GM12878 (cell line): ENCODE measurements around the gene NEO1. TPM values are rescaled to one million over a fixed set of nuclear protein-coding genes. Genes with fewer than 3 reads are reported as not detected.

Experiments
- ATAC-seq: fragments of 200-7000 bp; cut with Tn5 transposase; 3 replicates; pipeline ENCODE4 v1.9.1; 2020; ENCODE audit warnings: mild to moderate bottlenecking, moderate library complexity
- BruUV-seq: library from RNA; stranded (reverse); fragments of 400-500 nt; replicated peaks from 2 replicates; lab custom pipeline; 2021; lab: Mats Ljungman, UMichigan
- CTCF ChIA-PET: fragments of 300-600 bp; sonication (Branson Sonifier 250); formaldehyde crosslinking; extraction: SDS; loops from one replicate; lab custom pipeline; 2021; ENCODE audit warnings: inconsistent platforms; lab: Yijun Ruan, JAX
- POLR2A ChIA-PET: fragments of 350-600 bp; formaldehyde crosslinking; extraction: SDS; loops from one replicate; lab custom pipeline; 2021; ENCODE audit warnings: inconsistent platforms; lab: Charles Lee
- RAD21 ChIA-PET: fragments of 300-600 bp; sonication (Branson Sonifier 250); formaldehyde crosslinking; loops from one replicate; lab custom pipeline; 2023; ENCODE audit warnings: antibody characterized with exemption; ENCODE audit not compliant: unreplicated experiment; lab: Charles Lee
- SMC1A ChIA-PET: fragments of 300-600 bp; sonication (Branson Sonifier 250); formaldehyde crosslinking; loops from one replicate; lab custom pipeline; 2023; ENCODE audit not compliant: unreplicated experiment, uncharacterized antibody; lab: Charles Lee
- DNase-seq: peaks from one replicate; pipeline ENCODE4 v3.0.0-alpha.2; 2011; ENCODE audit warnings: low read depth, low spot score
- FAIRE-seq: peaks from 3 replicates; lab custom pipeline; 2011; peaks lifted over from hg19 to GRCh38; lab: Jason Lieb, UNC
- H2AFZ ChIP-seq: 2 replicates; pipeline ENCODE4 v1.6.0; 2011; ENCODE audit warnings: low read depth, low read length, control low read depth; ENCODE audit not compliant: control insufficient read depth
- H3K27ac ChIP-seq: 2 replicates; pipeline ENCODE4 v1.5.1; 2011; ENCODE audit warnings: control low read depth; ENCODE audit not compliant: control insufficient read depth, insufficient read depth
- H3K27me3 ChIP-seq, 2 experiments: replicated peaks in 1 of 2; 2 replicates each; pipeline versions ENCODE4 v1.6.0 to v1.6.1; 2011; ENCODE audit warnings: low read length in 1 of 2; ENCODE audit not compliant: control insufficient read depth in 2 of 2, insufficient read depth in 2 of 2
- H3K36me3 ChIP-seq, 2 experiments: 2 replicates each; pipeline ENCODE4 v1.5.1; 2011; ENCODE audit warnings: low read length in 1 of 2; ENCODE audit not compliant: control insufficient read depth in 2 of 2, insufficient read depth in 2 of 2
- H3K4me1 ChIP-seq: 2 replicates; pipeline ENCODE4 v1.6.1; 2011; ENCODE audit warnings: mild to moderate bottlenecking, low read length, moderate library complexity, mixed read lengths; ENCODE audit not compliant: control insufficient read depth, insufficient read depth
- H3K4me2 ChIP-seq: 2 replicates; pipeline ENCODE4 v1.6.0; 2011; ENCODE audit warnings: control low read depth; ENCODE audit not compliant: control insufficient read depth, insufficient read depth
- H3K4me3 ChIP-seq: fragments of 200-600 bp; sonication (generic); 2 replicates; pipeline ENCODE4 v1.5.1; 2016
- H3K79me2 ChIP-seq: 2 replicates; pipeline ENCODE4 v1.6.0; 2011; ENCODE audit warnings: low read length; ENCODE audit not compliant: control insufficient read depth, insufficient read depth
- H3K9ac ChIP-seq: 2 replicates; pipeline ENCODE4 v1.8.0; 2011; ENCODE audit warnings: low read length, control low read depth, mixed read lengths; ENCODE audit not compliant: control insufficient read depth, insufficient read depth
- H3K9me3 ChIP-seq: replicated peaks from 3 replicates; pipeline ENCODE4 v1.5.1; 2011; ENCODE audit warnings: mild to moderate bottlenecking, low read length; ENCODE audit not compliant: control insufficient read depth, insufficient read depth
- H4K20me1 ChIP-seq: 2 replicates; pipeline ENCODE4 v1.6.0; 2011; ENCODE audit not compliant: control insufficient read depth, insufficient read depth
- BRCA1 ChIP-seq: IDR thresholded peaks from 2 replicates; pipeline ENCODE4 v1.6.1; 2011; ENCODE audit warnings: low read depth, low read length, improper control_type of control experiment
- RAD21 ChIP-seq: IDR thresholded peaks from 2 replicates; pipeline ENCODE4 v1.6.1; 2011; ENCODE audit warnings: mild to moderate bottlenecking, low read depth, low read length, moderate library complexity; ENCODE audit not compliant: insufficient read depth
- ZBTB40 ChIP-seq: fragments of 450-650 bp; IDR thresholded peaks from 2 replicates; pipeline ENCODE4 v1.6.1; 2016; ENCODE audit warnings: mild to moderate bottlenecking, moderate library complexity, borderline replicate concordance
- WGBS: methylation state at CpG from one replicate; pipeline ENCODE4 v1.1.6; 2016; ENCODE audit warnings: low lambda C conversion rate; ENCODE audit not compliant: insufficient replicate concordance, insufficient coverage; ENCODE audit errors: missing lambda C conversion rate; 5-methylcytosine and 5-hydroxymethylcytosine counted together
- in situ Hi-C: fragments of 300-500 bp; cut with MboI; formaldehyde crosslinking; loops from 9 replicates; pipeline ENCODE4 v1.14.3; 2018; ENCODE audit warnings: mixed read lengths
- intact Hi-C: fragments of 100-400 bp; cut with micrococcal nuclease; formaldehyde crosslinking; loops from one replicate; pipeline ENCODE4 v1.14.2; 2022; ENCODE audit not compliant: unreplicated experiment
- polyA plus RNA-seq, 11 experiments: library from polyadenylated mRNA; depleted of rRNA in 4 of 11; unstranded in 6 of 11; stranded (reverse) in 5 of 11; fragments of >200 nt; fragmentation: Nextera tagmentation in 4 of 11; fragmentation: Illumina TruSeq in 1 of 11; extraction: Ambion mirVana in 4 of 11; extraction: Trizol in 1 of 11; gene quantifications; 1 replicate in 1 of 11; 2 replicates in 10 of 11; pipeline versions ENCODE4 v1.2.1 to v1.2.3, GENCODE V29; 2011 to 2016; ENCODE audit warnings: inconsistent platforms in 2 of 11, missing spikeins in 2 of 11, low read depth in 1 of 11
- total RNA-seq, 4 experiments: library from RNA; depleted of rRNA in 3 of 4; stranded (reverse); fragments of >200 nt in 3 of 4; fragmentation: Illumina TruSeq in 1 of 4; extraction: Trizol in 1 of 4; gene quantifications; 2 replicates each; pipeline versions ENCODE4 v1.2.1 to v1.2.3, GENCODE V29; 2013 to 2021

Gene NEO1
- total and polyA plus RNA-seq, 10 of the 15 experiments (the other 5 are each of a cell fraction or from before 2014, with no cell fraction given): 0.03 to 2.0 (median 0.32) TPM

GRCh38 chr15:73329501-73330200 lies 277.4 kb downstream of the NEO1 start:
- no peaks in the 10 kb centered on the region for H4K20me1 ChIP-seq
- H3K9ac ChIP-seq: no peak overlapping the region
- DNase-seq (no peak), ATAC-seq (no peak)
- H3K27me3 ChIP-seq: no peaks in the 10 kb centered on the region; a peak in 1 of 4 replicates
- ChIA-PET CTCF (interaction anchor here (0.5 kb wide), 1 partner anchor 323 kb away, joined by 3 read pairs; no protein-coding TSS in a partner anchor), RAD21 (no interaction called here)
- BruUV-seq: no TSS peak
- in situ Hi-C loops: no loop called here
- no peak overlapping the region for H3K27ac ChIP-seq
- H3K4me3 ChIP-seq: no peak overlapping the region
- H3K79me2 ChIP-seq: no peaks in the 10 kb centered on the region
- H2AFZ ChIP-seq: no peak overlapping the region
- TF ChIP-seq BRCA1: no peak
- no peak for TF ChIP-seq ZBTB40
- no peak for TF ChIP-seq RAD21
- TF ChIP-seq, all 136 proteins: peak for 0
- H3K4me1 ChIP-seq: peaks cover 4% of the 10 kb centered on the region; the same call in 1 of the 2 replicates
- intact Hi-C loops: no loop called here
- SMC1A ChIA-PET: no interaction called here
- 61% methylated on average over 21 of the region's 21 CpGs for WGBS
- no peaks in the 10 kb centered on the region for H3K9me3 ChIP-seq
- no peak overlapping the region for H3K4me2 ChIP-seq
- H3K36me3 ChIP-seq: no peaks in the 10 kb centered on the region
- POLR2A ChIA-PET: no interaction called here
- FAIRE-seq: no peak
